Measurements from ENCODE around the gene PPP1R37.
"Not testable (repeated sequence)": the region's sequence is repeated elsewhere in the genome, so short reads cannot be mapped to it uniquely, and the experiment has no call there.

Gene PPP1R37

DNA sequence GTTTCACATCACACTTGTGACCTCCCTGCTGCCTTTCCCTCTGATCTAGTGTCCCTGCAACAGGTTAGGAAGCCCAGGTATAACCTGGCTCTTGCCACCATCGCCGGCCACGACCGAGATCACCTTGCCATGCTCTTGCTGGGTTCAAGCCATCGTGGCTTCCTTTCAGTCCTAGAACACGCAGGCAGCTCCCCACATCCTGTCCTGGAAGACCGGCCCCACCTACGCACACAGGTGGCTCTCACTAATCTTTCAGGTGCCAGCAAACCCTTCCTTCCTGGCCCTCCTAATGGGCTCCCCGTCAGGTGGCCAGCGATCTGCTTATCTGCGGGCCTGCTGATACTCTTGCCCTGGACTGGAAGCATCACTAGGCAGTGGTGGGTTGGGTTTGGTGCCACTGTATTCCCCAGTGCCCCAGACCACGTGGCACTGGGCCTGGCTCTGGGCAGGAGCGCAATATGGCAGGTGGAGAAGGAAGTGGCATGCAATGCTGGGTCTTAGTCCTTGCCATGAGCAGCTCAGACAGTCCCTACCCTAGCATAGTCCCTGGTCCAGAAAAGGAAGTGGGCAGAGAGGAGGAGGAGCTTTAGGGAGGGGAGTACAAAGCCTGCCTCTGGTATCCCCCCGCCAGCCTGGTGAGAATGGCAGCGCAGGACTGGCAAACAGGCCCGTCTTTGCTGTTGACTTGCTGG lies 11.8 kb downstream of the PPP1R37 start:
- Histone ChIP-seq H3K9ac (no peak overlapping the region), H2AFZ (ENCODE audit: low read depth) (no peak overlapping the region), H3K27ac (no peak overlapping the region), H3K79me2 (ENCODE audit: insufficient read depth, low read depth) (peaks cover 93% of the 10 kb centered on the region; the same call in 1 of the 2 replicates), H3K27me3 (ENCODE audit: insufficient read depth, low read depth) (no peaks in the 10 kb centered on the region), H3K4me1 (ENCODE audit: low read depth, poor library complexity, severe bottlenecking) (peaks cover 22% of the 10 kb centered on the region), H3K36me3 (ENCODE audit: insufficient read depth) (no peaks in the 10 kb centered on the region), H4K20me1 (ENCODE audit: insufficient read depth) (0 out of 2 replicates have a peak, but pooled peaks cover 3% of the 10 kb centered on the region), H3K4me2 (no peak overlapping the region; the same call in 1 of the 2 replicates), H3K4me3 (IDR thresholded peaks at IDR 0.05; ENCODE audit: insufficient read depth, low read depth, low read length) (no peak overlapping the region)
- TF ChIP-seq, protein P1, sequence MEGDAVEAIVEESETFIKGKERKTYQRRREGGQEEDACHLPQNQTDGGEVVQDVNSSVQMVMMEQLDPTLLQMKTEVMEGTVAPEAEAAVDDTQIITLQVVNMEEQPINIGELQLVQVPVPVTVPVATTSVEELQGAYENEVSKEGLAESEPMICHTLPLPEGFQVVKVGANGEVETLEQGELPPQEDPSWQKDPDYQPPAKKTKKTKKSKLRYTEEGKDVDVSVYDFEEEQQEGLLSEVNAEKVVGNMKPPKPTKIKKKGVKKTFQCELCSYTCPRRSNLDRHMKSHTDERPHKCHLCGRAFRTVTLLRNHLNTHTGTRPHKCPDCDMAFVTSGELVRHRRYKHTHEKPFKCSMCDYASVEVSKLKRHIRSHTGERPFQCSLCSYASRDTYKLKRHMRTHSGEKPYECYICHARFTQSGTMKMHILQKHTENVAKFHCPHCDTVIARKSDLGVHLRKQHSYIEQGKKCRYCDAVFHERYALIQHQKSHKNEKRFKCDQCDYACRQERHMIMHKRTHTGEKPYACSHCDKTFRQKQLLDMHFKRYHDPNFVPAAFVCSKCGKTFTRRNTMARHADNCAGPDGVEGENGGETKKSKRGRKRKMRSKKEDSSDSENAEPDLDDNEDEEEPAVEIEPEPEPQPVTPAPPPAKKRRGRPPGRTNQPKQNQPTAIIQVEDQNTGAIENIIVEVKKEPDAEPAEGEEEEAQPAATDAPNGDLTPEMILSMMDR (conservative IDR thresholded peaks at IDR 0.05; ENCODE audit: low read depth, low read length) = no peak

DNA sequence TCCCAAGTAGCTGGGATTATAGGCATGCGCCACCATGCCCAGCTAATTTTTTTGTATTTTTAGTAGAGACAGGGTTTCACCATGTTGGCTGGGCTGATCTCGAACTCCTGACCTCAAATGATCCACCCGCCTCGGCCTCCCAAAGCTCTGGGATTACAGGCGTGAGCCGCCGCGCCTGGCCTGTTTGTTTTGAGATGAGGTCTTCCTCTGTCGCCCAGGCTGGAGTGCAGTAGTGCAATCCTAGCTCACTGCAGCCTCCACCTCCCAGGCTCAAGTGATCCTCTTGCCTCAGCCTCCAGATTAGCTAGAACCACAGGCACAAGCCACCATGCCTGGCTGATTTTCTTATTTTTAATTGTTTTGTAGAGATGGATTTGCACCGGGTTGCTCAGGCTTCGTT lies 13.4 kb downstream of the PPP1R37 start:
- H3K27ac ChIP-seq; H3K9ac ChIP-seq; H3K4me2 ChIP-seq; H3K27me3 ChIP-seq (ENCODE audit: insufficient read depth, low read depth); H4K20me1 ChIP-seq (ENCODE audit: insufficient read depth); H3K4me3 ChIP-seq (IDR thresholded peaks at IDR 0.05; ENCODE audit: insufficient read depth, low read depth, low read length); H2AFZ ChIP-seq (ENCODE audit: low read depth); H3K36me3 ChIP-seq (ENCODE audit: insufficient read depth): not testable (repeated sequence)
- peaks cover 90% of the 10 kb centered on the region for H3K79me2 ChIP-seq (ENCODE audit: insufficient read depth, low read depth)
- peaks cover 32% of the 10 kb centered on the region for H3K4me1 ChIP-seq (ENCODE audit: low read depth, poor library complexity, severe bottlenecking)

DNA sequence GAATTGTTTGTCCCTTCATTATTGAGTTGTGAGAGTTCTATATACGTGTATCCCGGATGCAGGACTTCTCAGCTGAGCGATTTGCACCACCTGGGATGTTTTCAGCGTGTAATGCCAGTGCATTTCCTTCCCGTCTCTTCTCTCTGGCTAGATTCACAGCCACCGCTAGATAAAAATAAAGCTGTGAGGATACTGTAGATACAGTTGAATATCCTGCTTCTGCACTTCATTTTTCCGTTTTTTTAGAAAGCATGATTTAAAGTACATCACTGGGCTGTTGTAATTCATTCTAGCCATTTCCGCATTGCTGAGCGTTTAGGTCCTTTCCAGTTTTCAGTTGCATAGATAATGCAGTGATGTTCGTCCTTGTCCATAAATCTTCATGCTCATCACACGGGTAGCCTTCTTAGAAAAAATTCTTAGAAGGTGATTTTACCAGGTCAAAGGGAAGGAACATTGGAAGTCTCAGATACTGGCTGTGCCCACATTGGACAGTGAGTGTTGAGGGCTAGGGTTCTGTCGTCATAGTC lies 14.7 kb downstream of the PPP1R37 start:
- Histone ChIP-seq H3K4me2 (no peak overlapping the region), H3K79me2 (ENCODE audit: insufficient read depth, low read depth) (peaks cover 89% of the 10 kb centered on the region), H3K4me1 (ENCODE audit: low read depth, poor library complexity, severe bottlenecking) (peaks cover 32% of the 10 kb centered on the region), H3K27me3 (ENCODE audit: insufficient read depth, low read depth) (no peaks in the 10 kb centered on the region), H3K27ac (no peak overlapping the region), H3K4me3 (IDR thresholded peaks at IDR 0.05; ENCODE audit: insufficient read depth, low read depth, low read length) (no peak overlapping the region), H2AFZ (ENCODE audit: low read depth) (no peak overlapping the region), H4K20me1 (ENCODE audit: insufficient read depth) (0 out of 2 replicates have a peak, but pooled peaks cover 3% of the 10 kb centered on the region), H3K36me3 (ENCODE audit: insufficient read depth) (no peaks in the 10 kb centered on the region), H3K9ac (no peak overlapping the region)
- TF ChIP-seq, protein P1 (conservative IDR thresholded peaks at IDR 0.05; ENCODE audit: low read depth, low read length) = no peak

DNA sequence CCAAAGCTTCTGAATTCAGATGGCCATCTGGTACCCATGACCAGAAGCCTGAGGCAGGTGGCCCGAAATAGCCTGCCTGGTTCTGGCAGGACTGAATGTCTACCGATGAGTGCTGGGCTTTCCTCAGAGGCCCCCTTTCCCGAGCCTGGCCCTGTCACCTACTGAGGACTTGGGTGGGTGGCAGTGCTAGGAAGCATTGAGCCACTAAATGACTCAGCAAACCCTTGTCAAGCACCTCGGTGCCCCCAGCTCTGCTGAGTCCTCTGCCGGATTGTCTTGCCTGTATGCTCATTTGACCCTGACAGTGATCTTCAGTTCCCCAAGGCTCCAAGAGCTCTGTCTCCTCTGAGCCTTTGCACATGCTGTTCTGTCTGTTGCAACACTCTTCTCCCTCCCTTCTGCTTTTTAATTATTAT lies 17.9 kb downstream of the PPP1R37 start:
- Histone ChIP-seq H2AFZ (ENCODE audit: low read depth) (no peak overlapping the region), H3K4me1 (ENCODE audit: low read depth, poor library complexity, severe bottlenecking) (peaks cover 39% of the 10 kb centered on the region), H3K79me2 (ENCODE audit: insufficient read depth, low read depth) (peaks cover 86% of the 10 kb centered on the region), H3K4me2 (no peak overlapping the region), H3K4me3 (IDR thresholded peaks at IDR 0.05; ENCODE audit: insufficient read depth, low read depth, low read length) (no peak overlapping the region), H3K36me3 (ENCODE audit: insufficient read depth) (no peaks in the 10 kb centered on the region), H3K9ac (no peak overlapping the region), H4K20me1 (ENCODE audit: insufficient read depth) (0 out of 2 replicates have a peak, but pooled peaks cover 3% of the 10 kb centered on the region), H3K27me3 (ENCODE audit: insufficient read depth, low read depth) (no peaks in the 10 kb centered on the region), H3K27ac (no peak overlapping the region; the same call in 1 of the 2 replicates)
- TF ChIP-seq, protein P1 (conservative IDR thresholded peaks at IDR 0.05; ENCODE audit: low read depth, low read length) = no peak

All from KMS-11 (cell line).